Measurements from ENCODE around the gene WNT3. TPM values are rescaled to one million over a fixed set of nuclear protein-coding genes. Genes with fewer than 3 reads are reported as not detected.

The WNT3 gene
- total RNA-seq, 2 experiments from 2014 or later, result 4.9 to 5.1 TPM

- CTCF ChIA-PET (ENCODE audit: unreplicated experiment), result no interaction called here
These were observed 79.9 kb downstream of the WNT3 start for GRCh38 chr17:46738544-46738943.

GRCh38 chr17:46737326-46737725, 81.2 kb downstream of the WNT3 start:
- Histone ChIP-seq H3K4me3 (ENCODE audit: low read depth, low read length, poor library complexity, severe bottlenecking) (peak overlapping the region; percentile 48), H3K4me1 (ENCODE audit: insufficient read depth, low read length, poor library complexity, severe bottlenecking) (peaks cover 62% of the 10 kb centered on the region), H3K9me3 (ENCODE audit: low read length) (no peaks in the 10 kb centered on the region), H2AFZ (ENCODE audit: low read length) (peak overlapping the region; percentile 2; the same call in 1 of the 2 replicates), H3K4me2 (ENCODE audit: low read length) (peak overlapping the region; percentile 77), H3K79me2 (ENCODE audit: insufficient read depth, low read depth, low read length) (no peaks in the 10 kb centered on the region), H4K20me1 (ENCODE audit: insufficient read depth, low read length) (no peaks in the 10 kb centered on the region), H3K36me3 (ENCODE audit: insufficient read depth, low read length) (peaks cover 14% of the 10 kb centered on the region), H3K9me2 (ENCODE audit: insufficient read depth, low read length) (no peaks in the 10 kb centered on the region), H3K27ac (ENCODE audit: low read depth, low read length, poor library complexity, severe bottlenecking) (peak overlapping the region; percentile 90)
- TF ChIP-seq CTCF (conservative IDR thresholded peaks at IDR 0.05; ENCODE audit: low read length) (no peak), EZH2phosphoT487 (IDR thresholded peaks at IDR 0.05; ENCODE audit: borderline replicate concordance, low read depth, low read length) (no peak)
- ChIA-PET CTCF (ENCODE audit: unreplicated experiment) (no interaction called here), POLR2A (interaction anchor here (0.6 to 1.0 kb wide), 2 partner anchors 11 to 391 kb away, joined by 3 to 5 read pairs; no protein-coding TSS in a partner anchor)
- peak; percentile 86 for DNase-seq (ENCODE audit: low spot score)
- BruUV-seq (replicated peaks), result no TSS peak
- intact Hi-C loops (cut with micrococcal nuclease; ENCODE audit: unreplicated experiment), result no loop called here

More at GRCh38 chr17:46738544-46738943, 79.9 kb downstream of the WNT3 start:
- no peaks in the 10 kb centered on the region for H3K9me2 ChIP-seq (ENCODE audit: insufficient read depth, low read length)
- H3K36me3 ChIP-seq (ENCODE audit: insufficient read depth, low read length), result peaks cover 10% of the 10 kb centered on the region
- no peak for DNase-seq (ENCODE audit: low spot score)
- no peak overlapping the region for H3K4me3 ChIP-seq (ENCODE audit: low read depth, low read length, poor library complexity, severe bottlenecking)
- H3K27ac ChIP-seq (ENCODE audit: low read depth, low read length, poor library complexity, severe bottlenecking), result peak overlapping the region; percentile 90
- H4K20me1 ChIP-seq (ENCODE audit: insufficient read depth, low read length), result no peaks in the 10 kb centered on the region
- no peaks in the 10 kb centered on the region for H3K9me3 ChIP-seq (ENCODE audit: low read length)
- no peak for TF ChIP-seq EZH2phosphoT487 (IDR thresholded peaks at IDR 0.05; ENCODE audit: borderline replicate concordance, low read depth, low read length)
- TF ChIP-seq CTCF (conservative IDR thresholded peaks at IDR 0.05; ENCODE audit: low read length), result no peak
- POLR2A ChIA-PET, result no interaction called here
- intact Hi-C loops (cut with micrococcal nuclease; ENCODE audit: unreplicated experiment), result no loop called here
- H3K79me2 ChIP-seq (ENCODE audit: insufficient read depth, low read depth, low read length), result no peaks in the 10 kb centered on the region
- H3K4me2 ChIP-seq (ENCODE audit: low read length), result 0 out of 2 replicates have a peak overlapping the region, but pooled peaks have one; percentile 77
- no peak overlapping the region for H2AFZ ChIP-seq (ENCODE audit: low read length)
- peaks cover 57% of the 10 kb centered on the region for H3K4me1 ChIP-seq (ENCODE audit: insufficient read depth, low read length, poor library complexity, severe bottlenecking)
- no TSS peak for BruUV-seq (replicated peaks)

GRCh38 chr17:46736100-46736499, 82.4 kb downstream of the WNT3 start:
- Histone ChIP-seq H3K4me2 (ENCODE audit: low read length) (peak overlapping the region; percentile 77), H3K9me3 (ENCODE audit: low read length) (no peaks in the 10 kb centered on the region), H3K4me1 (ENCODE audit: insufficient read depth, low read length, poor library complexity, severe bottlenecking) (peaks cover 66% of the 10 kb centered on the region), H3K79me2 (ENCODE audit: insufficient read depth, low read depth, low read length) (no peaks in the 10 kb centered on the region), H3K27ac (ENCODE audit: low read depth, low read length, poor library complexity, severe bottlenecking) (peak overlapping the region; percentile 90), H3K9me2 (ENCODE audit: insufficient read depth, low read length) (no peaks in the 10 kb centered on the region), H3K36me3 (ENCODE audit: insufficient read depth, low read length) (peaks cover 18% of the 10 kb centered on the region), H3K4me3 (ENCODE audit: low read depth, low read length, poor library complexity, severe bottlenecking) (peak overlapping the region; percentile 48), H2AFZ (ENCODE audit: low read length) (no peak overlapping the region), H4K20me1 (ENCODE audit: insufficient read depth, low read length) (no peaks in the 10 kb centered on the region)
- peak; percentile 94 for DNase-seq (ENCODE audit: low spot score)
- BruUV-seq (replicated peaks), result no TSS peak
- TF ChIP-seq CTCF (conservative IDR thresholded peaks at IDR 0.05; ENCODE audit: low read length), result no peak
- TF ChIP-seq EZH2phosphoT487 (IDR thresholded peaks at IDR 0.05; ENCODE audit: borderline replicate concordance, low read depth, low read length), result no peak
- intact Hi-C loops (cut with micrococcal nuclease; ENCODE audit: unreplicated experiment), result no loop called here
- ChIA-PET POLR2A (interaction anchor here (0.9 to 1.5 kb wide), 5 partner anchors 8 to 22 kb away, joined by 3 to 5 read pairs (median 4); no protein-coding TSS in a partner anchor), CTCF (ENCODE audit: unreplicated experiment) (interaction anchor here (0.7 kb wide), 1 partner anchor 14 kb away, joined by 3 read pairs; no protein-coding TSS in a partner anchor)
